Stimulated activated CD4-positive, alpha-beta T cell treated with anti-CD3 and anti-CD28 coated beads, Interleukin-4, amount 100 ng/mL, for 1 hour (primary cell): ENCODE data around the gene APBB2.

Source experiments
- DNase-seq: peaks from one replicate; pipeline ENCODE4 v3.0.0-alpha.2; 2020

The APBB2 gene

DNA sequence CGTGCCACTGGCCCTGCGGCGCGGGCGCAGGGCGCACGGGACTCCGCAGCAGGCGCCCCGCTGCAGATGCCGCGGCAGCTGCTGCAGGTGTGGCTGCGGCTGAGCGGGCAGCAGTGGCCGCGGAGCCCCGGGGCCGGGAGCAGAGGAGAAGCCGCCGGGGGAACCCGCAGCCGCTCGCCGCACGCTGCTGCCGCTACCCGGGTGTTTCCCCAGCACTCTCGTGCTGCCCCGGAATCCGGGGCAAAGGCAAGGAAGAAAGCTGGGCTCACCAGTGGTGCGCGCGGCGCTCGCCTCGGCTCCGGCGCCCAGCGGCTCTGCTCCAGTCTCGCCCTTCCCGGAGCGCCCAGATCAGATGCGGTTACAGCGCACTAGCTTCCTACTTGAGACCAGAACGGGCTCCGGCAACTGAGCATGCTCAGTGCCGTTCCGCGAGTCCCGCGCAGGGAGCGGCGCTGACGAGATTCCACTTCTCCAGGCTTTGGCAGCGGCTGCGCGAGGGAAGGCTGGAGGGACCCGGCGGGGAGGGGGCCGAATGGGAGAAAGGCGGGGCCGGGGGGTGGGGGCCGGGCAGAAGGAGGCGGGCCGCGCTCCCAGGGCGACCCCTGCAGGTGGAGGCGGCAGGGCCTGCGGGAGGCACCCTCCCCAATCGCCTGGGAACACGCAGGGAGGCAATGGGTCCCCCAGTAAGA, at the start of gene APBB2:
TSS of gene APBB2 (minus strand) at position 407 of the 689 bp plus-strand sequence. CDS start 181,288 bp downstream, outside the sequence.
- peak; percentile 60 for DNase-seq

DNA sequence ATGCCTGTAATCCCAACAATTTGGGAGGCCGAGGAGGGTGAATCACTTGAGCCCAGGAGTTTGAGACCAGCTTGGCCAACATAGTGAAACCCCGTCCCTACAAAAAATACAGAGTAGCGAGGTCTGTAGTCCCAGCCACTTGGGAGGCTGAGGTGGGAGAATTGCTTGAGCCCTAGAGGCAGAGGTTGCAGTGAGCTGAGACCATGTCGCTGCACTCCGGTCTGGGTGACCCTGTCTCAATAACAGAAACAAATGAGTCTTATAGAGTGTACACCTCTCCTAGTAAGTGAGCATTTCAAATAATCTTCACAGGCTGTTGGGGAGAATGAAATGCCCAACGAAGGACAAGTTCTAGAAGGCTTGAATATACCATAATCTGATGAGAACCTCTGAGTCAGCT, 47.9 kb upstream of the APBB2 start:
- no peak for DNase-seq

DNA sequence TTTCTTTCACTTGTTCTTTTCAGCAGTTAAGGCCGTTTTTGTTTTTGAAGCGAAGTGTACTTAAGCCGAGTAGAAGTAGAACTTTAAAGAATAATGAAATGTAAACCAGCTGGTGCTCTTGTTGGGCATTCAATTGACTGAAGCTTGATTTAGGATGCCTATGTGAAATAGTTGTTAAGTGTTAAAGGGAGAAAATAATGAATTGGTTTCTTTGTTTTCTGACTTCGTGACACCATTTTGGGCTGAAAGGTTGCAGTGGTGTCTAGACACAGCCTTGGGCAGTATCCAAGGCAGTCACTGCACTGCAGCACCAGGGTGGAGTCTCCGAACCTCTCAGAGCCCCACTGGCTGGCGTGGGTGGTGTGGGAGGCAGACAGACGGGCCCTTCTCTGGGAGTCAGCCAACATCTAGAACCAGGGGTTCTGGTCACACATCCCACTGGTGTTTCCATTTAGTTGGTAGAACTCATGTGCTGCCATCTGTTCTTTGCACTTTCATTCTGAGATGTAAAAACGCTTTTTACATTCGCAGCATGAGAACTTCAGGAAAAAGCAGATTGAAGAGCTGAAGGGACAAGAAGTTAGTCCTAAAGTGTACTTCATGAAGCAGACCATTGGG, 45.9 kb upstream of the APBB2 start:
- DNase-seq, result no peak

DNA sequence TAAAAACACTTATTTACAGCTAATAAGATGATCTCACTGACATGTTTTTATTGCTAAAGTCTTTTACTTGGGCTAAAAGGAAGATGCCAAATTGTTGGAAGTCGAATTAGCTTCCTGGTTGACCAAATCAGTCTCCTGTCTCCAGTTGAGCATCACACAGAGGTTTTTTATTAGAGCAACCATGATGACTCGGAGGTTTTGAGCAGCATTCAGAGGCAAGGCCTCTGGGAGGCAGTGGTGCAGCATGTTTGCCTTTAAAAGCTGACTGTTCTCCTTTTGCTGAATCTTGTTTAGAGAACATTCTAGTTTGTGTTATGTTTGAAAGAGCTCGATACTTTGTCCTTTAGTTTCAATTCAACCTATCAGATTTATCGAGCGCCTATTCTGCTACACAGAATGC, 44.4 kb upstream of the APBB2 start:
- DNase-seq, result no peak

DNA sequence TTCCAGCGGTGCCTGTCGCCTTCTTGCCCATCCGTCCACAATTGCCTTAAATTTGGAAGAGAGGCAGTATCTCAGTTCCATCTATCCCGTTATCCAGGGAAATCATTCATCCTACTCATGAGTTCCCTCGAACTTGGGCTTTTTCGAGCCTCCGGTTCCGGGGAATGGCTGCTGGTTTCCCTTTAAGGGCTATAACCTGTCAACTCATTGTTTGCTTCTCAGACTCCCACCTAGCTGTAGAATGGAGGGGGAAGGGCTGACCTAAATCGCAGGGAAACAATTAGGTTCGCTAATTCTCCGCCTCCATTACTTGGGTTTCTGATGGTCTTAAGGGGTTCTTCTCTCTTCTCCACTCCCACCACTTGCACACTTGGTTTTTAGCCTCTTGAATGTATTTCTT, 43.6 kb upstream of the APBB2 start:
- DNase-seq, result no peak

DNA sequence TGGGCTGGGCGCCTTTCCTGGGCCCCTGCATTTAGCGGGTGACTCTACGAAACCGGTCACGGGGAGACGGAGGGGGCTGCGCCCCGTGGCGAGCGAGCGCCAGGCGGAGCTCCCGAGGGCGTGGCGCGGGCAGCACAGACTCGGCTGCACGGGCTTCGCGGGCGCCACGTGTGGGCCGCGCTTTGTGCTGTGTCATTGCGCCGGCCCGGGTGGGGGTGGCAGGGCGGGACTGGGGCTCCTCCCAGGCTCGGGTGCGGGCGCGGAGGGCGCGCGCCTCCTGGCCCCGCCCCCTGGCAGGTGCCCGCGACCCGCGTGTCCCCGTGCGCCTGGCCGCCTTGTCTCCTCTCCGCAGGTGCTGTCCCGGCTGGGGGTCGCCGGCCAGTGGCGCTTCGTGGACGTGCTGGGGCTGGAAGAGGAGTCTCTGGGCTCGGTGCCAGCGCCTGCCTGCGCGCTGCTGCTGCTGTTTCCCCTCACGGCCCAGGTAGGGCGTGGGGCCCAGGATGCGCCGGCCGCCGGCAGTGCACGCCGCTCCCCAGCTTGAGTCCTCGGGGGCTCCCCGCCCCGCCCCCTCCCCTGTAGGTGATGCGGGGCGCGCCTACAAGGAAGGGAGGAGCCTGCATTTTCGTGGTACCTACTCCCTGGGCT, 43.0 kb upstream of the APBB2 start:
- DNase-seq, result peak; percentile 48

DNA sequence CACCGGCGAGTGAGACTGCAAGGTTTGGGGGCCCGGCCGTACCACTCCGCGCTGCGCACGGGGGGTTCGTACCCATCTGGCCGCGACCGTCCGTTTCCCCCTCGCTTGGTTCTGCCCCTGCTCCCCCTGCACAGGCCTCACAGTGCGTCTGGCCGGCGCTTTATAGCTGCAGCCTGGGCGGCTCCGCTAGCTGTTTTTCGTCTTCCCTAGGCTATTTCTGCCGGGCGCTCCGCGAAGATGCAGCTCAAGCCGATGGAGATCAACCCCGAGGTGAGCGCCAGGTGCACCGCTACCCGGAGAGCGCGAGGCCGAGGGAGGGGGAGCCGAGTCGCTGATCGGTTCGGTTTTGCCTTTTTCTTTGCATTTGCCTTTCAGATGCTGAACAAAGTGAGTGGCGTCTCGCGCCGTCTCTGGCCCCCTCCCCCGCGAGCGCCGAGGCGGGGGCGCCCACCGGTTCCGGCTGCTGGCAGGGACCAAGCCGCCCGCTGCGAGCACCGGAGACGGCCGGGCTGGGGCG, 42.5 kb upstream of the APBB2 start, which contains the start of gene UCHL1:
TSS of gene UCHL1 (plus strand) at position 189 of the 517 bp plus-strand sequence. CDS start at position 238, 49 bp downstream.
- DNase-seq, result no peak

DNA sequence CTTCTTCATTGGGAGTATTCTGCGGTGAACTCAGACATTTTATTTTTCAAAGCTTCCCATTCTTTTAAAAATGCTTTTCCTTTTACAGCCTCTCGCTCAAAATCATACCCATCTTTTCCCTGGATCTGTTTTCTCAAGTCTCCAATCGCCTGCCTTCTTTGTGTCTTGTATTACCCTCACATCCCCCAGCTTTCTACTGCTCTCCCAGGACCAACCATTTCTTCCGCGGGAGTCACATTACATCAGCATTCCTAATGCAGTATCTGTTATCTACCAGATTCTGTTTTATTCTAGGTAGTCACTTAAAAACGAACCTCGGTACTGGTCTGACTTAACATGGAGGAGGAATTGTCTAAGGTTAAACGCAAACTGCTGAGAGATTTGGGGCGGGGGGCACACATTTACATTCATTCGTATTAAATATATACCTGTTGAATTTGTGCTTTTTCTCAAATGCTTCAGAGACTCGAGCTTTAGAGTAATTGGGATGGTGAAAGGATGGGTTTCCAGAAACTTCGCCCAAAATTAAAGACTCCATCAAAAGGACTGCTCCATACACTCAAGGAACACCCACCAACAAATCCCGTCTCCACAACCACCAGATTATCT, 41.9 kb upstream of the APBB2 start:
- DNase-seq, result no peak

DNA sequence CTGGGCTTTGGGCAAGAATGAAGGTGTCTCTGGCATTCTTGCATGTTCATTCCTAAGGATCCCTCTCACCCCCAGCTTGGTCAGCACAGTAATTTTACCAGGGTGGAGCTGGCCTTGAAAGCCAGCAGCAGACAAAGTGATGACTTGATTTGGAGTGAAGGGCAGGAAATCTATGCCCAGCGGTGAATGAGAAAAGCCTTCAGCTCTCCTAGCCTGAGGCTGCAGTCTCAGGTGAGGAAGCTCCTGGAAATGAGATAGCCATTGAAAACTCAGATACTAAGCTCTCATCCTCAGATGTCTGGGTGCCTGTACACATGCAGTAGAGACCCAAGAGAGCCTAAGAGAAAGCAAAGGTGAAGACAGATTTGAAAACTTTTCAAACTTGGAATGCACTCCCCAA, 31.6 kb upstream of the APBB2 start:
- no peak for DNase-seq

DNA sequence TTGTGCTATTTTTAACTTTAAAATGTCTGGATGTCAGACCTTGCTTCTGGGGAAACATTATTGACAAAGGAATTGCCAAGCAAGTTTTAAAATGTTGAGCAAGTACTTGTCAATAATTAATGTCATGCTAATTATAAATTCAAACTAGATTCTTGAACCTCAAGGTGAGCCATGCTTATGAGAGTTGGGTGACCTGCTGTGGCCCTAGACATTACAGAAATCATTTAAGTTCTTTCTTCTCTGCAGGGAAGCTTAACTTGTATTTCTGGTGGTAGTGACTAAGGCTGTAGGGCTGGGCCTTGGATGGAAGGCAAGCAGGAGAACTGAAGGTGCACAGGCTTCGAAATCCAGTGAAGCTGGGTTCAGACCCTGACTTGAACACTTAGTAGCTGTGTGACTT, 27.6 kb upstream of the APBB2 start:
- DNase-seq, result no peak

DNA sequence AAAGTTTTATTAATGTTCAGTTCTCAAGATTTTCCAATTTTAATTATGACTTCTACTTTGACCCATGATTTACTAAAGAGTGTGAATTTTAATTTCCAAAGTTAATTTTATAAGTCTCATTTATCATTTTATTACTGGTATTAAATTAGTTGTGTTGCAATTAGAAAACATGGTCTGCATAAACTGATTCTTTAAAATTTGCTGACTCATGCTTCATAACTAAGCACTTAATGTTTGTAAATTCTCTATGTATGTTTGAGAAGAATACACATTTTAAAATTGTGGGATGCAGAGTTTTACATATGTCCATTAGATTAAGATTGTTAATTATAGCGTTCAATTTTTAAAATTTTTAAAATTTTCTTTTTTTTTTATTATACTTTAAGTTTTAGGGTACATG, 22.2 kb upstream of the APBB2 start:
- no peak for DNase-seq

DNA sequence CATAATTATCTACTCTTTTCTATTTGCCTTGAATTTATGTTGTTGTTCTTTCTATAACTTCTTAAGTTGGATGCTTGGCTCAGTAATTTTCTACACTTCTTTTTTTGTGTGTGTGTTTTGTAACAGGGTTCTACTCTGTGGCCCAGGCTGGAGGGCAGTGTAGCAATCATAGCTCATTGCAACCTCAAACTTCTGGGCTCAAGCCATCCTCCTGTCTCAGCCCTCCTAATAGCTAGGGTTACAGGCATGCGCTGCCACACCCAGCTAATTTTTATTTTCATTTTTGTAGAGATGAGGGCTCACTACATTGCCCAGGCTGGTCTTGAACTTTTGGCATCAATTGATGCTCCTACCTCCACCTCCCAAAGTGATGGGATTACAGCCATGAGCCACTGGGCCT, 21.7 kb upstream of the APBB2 start:
- DNase-seq, result no peak

DNA sequence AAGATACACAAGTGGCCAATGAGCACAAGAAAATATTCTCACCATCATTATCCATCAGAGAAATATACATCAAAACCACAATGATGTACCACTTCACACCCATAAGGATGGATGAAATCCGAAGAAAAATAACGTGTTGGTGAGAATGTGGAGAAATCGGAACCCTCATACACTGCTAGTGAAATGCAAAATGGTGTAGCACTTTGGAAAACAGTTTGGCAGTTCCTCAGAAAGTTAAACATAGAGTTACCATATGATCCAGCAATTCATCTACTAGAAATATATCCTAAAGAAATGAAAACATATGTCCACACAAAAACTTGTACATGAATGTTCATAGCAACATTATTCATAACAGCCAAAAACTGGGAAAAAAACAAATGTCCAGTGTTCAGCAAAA, 18.5 kb upstream of the APBB2 start:
- no peak for DNase-seq

DNA sequence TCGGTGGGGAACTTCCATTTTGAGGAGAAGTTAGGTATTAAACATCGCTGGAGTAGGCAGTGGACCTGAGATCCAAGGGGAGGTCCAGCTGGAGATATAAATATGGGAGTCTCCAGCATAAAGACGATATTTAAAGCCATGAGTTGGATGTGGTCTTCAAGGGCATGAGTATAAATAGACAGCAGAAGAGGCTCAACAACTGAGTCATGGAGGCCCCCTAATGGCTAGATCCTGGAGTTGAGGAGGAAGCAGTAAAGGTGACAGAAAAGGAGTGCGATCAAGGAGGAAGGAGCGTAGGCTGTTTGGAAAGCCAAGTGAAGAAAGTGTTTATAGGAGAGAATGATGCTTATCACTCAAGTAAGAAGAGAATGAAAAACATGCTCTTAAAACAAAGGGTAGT, 18.1 kb upstream of the APBB2 start:
- no peak for DNase-seq

DNA sequence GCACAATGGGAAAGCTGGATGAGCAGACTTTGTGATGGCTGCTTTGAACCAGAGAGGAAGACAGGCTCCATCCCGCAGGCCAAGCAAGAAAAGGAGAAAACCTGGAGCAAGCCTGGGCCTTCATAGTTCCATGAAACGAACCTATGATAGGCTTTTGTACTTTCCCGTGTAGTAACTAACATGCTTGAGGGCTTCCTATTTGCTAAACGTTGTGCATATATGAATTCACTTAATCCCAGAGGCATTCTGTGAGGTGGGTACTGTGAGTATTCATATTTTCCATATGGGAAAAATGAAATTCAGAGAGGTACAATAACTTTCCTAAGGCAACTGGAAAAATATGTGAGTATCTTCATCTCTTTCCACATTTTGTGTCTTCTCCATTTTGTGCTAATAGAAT, 13.6 kb upstream of the APBB2 start:
- no peak for DNase-seq

DNA sequence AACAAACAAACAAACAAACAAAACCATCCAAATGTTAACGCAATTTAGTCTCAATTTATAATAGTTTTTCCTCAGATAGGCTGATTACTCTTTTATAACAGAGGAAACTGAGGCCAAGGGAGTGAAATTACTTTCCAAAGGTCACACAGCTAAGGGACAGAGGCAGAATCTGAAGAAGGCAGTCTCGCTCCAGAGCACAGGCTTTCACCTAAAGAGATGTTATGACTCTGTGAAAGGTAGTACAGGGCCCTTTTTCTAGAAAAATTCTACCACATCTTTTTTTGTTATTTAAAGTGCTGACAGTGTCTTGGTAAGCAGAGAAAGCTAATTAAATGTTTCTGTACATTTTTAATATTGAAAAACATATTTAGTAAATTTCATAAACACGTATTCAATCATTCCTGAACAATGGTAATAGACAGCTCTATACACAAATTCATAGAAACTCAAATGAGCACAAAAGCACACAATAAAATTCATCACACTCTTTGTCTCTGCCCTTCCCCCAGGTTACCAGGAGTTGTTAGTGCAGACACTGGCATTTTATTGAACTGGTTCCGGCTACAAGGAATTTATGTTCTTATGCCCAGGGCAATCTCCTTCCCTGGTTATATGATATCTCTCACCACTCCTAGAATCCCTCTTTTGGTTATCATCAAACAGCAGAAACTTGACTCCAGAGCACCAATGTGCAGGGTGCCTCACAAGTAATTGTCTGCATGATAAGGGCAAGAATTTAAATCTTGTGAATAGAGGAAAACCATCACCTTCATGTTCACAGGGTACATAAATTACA, 7.7 kb upstream of the APBB2 start:
- no peak for DNase-seq

DNA sequence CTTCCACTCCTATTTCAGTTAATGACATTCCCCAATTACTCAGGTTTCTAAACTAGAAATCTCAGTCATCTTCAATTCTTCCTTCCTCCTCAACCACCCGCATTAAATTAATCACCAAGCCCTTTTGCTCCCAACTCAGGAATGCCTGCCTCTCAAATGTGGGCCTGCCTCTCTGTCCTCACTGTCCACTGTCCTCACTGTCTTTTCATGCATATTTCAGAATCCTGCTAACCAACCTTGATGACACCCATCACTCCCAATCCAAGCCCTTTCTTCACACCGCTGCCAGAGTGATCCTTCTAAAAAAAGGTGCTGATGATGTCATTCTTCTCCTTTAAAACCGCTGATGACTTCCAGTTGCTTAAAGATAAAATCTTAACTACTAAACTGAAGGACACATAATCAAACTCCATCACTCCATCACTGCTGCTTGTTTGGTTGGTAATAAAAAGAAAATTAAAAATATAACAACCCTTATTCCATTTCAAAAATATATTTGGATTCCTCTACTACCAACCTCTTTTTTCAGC, 5.1 kb upstream of the APBB2 start:
- DNase-seq, result no peak

DNA sequence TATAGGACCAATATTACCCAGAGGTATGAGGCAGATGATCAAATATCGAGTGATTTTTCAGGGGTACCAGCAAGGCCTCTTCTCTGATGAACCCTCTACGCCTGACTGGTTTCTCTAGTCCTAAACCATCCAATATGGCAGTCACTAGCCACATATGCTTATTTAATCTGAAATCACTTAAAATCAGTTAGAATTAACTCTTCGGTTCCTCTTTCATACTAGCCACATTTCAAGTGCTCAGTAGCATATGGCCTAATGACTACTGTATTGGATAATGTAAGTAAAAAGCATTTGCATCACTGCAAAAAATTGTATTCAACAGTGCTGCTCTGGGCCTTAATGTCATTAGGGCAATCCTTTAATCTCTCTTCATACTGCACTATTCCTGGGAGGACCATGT, 4.4 kb upstream of the APBB2 start:
- no peak for DNase-seq

DNA sequence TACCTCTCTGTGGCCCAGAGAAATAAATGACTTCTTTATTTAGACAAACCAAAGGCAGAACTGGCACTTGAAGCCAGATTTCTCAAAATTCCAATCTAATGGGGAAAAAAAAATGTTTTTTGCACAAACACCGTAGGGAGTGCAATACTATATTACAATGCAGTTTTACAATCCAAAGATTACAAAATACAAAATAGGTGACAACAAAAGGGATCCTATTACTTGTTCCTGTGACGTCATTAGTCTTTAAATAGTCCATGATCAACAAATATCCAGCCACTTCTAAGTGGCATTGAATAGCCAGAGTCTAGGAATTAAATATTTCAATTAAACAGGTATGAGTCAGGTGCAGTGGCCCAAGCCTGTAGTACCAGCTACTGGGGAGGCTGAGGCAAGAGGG, 3.0 kb upstream of the APBB2 start:
- DNase-seq, result no peak

DNA sequence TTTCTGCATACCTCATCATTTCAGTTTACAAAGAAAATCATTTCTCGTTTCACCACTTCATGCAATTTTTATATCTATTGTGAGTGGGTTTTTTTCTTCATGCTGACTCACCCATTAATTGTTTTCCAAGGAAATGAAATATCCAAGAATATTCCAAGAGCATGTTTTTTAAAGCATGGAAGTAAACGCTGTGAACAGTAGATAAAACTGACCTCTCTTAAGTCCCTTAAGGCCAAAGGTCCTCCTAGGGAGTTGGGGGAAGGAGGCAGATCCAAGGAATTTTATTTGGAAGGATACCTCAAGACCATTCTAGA, 2.6 kb upstream of the APBB2 start:
- no peak for DNase-seq

DNA sequence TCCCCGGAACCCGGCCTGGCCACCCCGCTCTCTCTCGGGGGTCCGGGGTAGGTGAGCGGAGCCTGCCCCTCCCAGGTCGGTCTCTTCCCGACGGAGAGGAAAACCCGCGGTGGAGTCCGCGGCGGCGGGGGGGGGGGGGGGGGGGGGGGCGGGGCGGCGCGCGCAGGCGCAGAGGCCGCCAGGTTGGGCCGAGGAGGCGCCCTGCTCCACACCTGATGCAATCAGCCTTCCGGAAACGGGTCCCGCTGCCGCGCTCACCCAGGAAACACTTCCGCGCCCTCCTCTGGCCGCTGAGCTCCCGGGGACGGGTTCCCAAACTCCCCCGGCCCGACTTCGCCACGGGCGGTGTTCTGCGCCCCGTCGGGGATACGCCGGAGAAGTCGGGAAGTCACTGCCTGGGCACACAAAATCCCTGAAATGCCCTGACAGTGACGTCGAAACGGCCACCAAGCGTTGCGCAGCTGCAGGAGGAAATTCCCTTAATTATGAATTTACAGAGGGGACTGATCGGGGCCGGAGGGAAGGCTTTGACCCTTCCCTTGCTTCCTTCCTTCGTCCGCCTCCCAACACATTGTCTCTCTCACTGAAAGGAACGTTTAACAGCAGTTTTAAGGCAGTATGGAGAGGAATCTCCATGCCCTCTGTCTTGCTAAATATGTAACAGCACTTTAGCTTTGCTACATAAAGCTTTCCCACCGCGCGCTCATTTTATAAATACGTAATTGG, 2.1 kb upstream of the APBB2 start:
- peak; percentile 62 for DNase-seq

DNA sequence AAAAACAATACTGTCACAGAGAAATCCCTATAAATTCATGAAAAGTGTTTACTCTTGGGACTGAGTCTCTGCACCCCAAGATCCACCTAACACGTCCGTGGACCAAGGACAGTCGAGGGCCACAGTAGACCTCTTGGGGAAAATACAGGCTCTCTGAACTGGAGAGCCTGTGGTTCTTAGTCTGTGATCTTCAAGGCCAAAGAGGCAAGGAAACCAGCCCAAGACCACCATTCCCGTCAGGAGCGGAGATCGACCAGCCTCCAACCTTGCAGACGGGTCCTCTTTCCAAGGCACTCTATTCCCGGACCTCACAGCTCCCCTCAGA, 1.6 kb upstream of the APBB2 start:
- DNase-seq, result no peak
